Measurements from ENCODE around the gene DLAT.

DNA sequence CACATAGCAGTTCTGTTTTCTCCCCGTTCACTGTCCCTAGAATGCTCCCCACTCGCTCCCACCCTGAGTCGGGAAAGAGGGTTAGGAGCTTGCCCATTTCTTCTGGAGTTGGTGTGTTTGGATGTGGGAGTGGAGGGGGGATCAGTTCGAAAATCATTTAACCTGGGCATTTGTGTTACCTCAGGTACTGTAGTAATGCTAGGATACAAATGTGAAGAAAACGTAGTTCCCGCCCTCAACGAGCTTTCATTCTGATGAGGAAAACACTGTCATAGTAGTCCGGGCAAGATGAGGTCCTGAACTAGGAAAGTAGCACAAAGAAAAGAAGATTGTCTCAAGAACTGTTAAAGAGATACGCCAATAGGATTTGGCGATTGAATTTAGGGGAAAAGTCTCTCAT is 62.0 kb downstream of the DLAT start:
- TF ChIP-seq, protein P1, sequence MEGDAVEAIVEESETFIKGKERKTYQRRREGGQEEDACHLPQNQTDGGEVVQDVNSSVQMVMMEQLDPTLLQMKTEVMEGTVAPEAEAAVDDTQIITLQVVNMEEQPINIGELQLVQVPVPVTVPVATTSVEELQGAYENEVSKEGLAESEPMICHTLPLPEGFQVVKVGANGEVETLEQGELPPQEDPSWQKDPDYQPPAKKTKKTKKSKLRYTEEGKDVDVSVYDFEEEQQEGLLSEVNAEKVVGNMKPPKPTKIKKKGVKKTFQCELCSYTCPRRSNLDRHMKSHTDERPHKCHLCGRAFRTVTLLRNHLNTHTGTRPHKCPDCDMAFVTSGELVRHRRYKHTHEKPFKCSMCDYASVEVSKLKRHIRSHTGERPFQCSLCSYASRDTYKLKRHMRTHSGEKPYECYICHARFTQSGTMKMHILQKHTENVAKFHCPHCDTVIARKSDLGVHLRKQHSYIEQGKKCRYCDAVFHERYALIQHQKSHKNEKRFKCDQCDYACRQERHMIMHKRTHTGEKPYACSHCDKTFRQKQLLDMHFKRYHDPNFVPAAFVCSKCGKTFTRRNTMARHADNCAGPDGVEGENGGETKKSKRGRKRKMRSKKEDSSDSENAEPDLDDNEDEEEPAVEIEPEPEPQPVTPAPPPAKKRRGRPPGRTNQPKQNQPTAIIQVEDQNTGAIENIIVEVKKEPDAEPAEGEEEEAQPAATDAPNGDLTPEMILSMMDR (IDR thresholded peaks at IDR 0.05; ENCODE audit: insufficient read depth, low read length, poor library complexity, severe bottlenecking) = no peak
- TF ChIP-seq EZH2phosphoT487 (conservative IDR thresholded peaks at IDR 0.05; ENCODE audit: low read length) = no peak
